IMR-90 (cell line): ENCODE data around the gene HSD17B14. TPM values are rescaled to one million over a fixed set of nuclear protein-coding genes. Genes with fewer than 3 reads are reported as not detected.

Experiments used
- ATAC-seq: fragments of 200-7000 bp; cut with Tn5 transposase; 2 replicates; pipeline ENCODE4 v1.9.1; 2020; ENCODE audit warnings: low read depth, mild to moderate bottlenecking, moderate library complexity
- BruUV-seq: library from RNA; stranded (reverse); fragments of 400-500 nt; replicated peaks from 2 replicates; lab custom pipeline; 2021; lab: Mats Ljungman, UMichigan
- CTCF ChIA-PET: fragments of 300-600 bp; formaldehyde crosslinking; extraction: SDS; loops from one replicate; lab custom pipeline; 2021; ENCODE audit warnings: antibody characterized with exemption; lab: Yijun Ruan, JAX
- POLR2A ChIA-PET: fragments of 300-600 bp; sonication (Branson Sonifier 250); formaldehyde crosslinking; loops from one replicate; lab custom pipeline; 2022; ENCODE audit warnings: antibody characterized with exemption; ENCODE audit not compliant: unreplicated experiment; lab: Charles Lee
- DNase-seq: peaks from one replicate; pipeline ENCODE4 v3.0.0; 2013
- H2AFZ ChIP-seq: replicated peaks from 2 replicates; pipeline ENCODE3; 2013; ENCODE audit warnings: low read length, mild to moderate bottlenecking; ENCODE audit not compliant: poor library complexity
- H2AK5ac ChIP-seq: 2 replicates; pipeline ENCODE4 v1.6.1; 2013; ENCODE audit warnings: low read depth, low read length, inconsistent platforms
- H2AK9ac ChIP-seq: replicated peaks from 2 replicates; pipeline ENCODE3; 2013; ENCODE audit warnings: mild to moderate bottlenecking, low read depth, low read length, moderate library complexity; ENCODE audit not compliant: poor library complexity
- H2BK120ac ChIP-seq: 2 replicates; pipeline ENCODE4 v1.6.1; 2013; ENCODE audit warnings: low read depth, low read length, inconsistent platforms
- H2BK15ac ChIP-seq: 3 replicates; pipeline ENCODE4 v1.6.1; 2013; ENCODE audit warnings: low read depth, low read length, inconsistent platforms
- H2BK20ac ChIP-seq: 2 replicates; pipeline ENCODE4 v1.6.1; 2013; ENCODE audit warnings: low read depth, mild to moderate bottlenecking, inconsistent platforms, low read length, moderate library complexity
- H2BK5ac ChIP-seq: 2 replicates; pipeline ENCODE4 v1.6.1; 2013; ENCODE audit warnings: mild to moderate bottlenecking, low read depth, low read length, inconsistent platforms; ENCODE audit not compliant: poor library complexity, severe bottlenecking
- H3K14ac ChIP-seq: replicated peaks from 2 replicates; pipeline ENCODE4 v1.6.1; 2013; ENCODE audit warnings: low read depth, low read length, inconsistent platforms
- H3K18ac ChIP-seq: 2 replicates; pipeline ENCODE4 v1.6.1; 2013; ENCODE audit warnings: low read depth, low read length, control low read depth
- H3K23ac ChIP-seq: 2 replicates; pipeline ENCODE4 v1.6.1; 2013; ENCODE audit warnings: low read depth, low read length, inconsistent platforms
- H3K27ac ChIP-seq: 2 replicates; pipeline ENCODE4 v1.5.1; 2013; ENCODE audit warnings: mild to moderate bottlenecking, control low read depth, low read length; ENCODE audit not compliant: insufficient read depth
- H3K27me3 ChIP-seq: 2 replicates; pipeline ENCODE4 v1.6.1; 2013; ENCODE audit warnings: low read length; ENCODE audit not compliant: control insufficient read depth, insufficient read depth
- H3K36me3 ChIP-seq: 2 replicates; pipeline ENCODE4 v1.6.1; 2013; ENCODE audit warnings: low read length, mixed read lengths; ENCODE audit not compliant: control insufficient read depth, insufficient read depth
- H3K4ac ChIP-seq: 2 replicates; pipeline ENCODE4 v1.6.1; 2013; ENCODE audit warnings: low read depth, low read length, inconsistent platforms
- H3K4me1 ChIP-seq: 2 replicates; pipeline ENCODE4 v1.6.1; 2013; ENCODE audit warnings: low read length, mixed read lengths; ENCODE audit not compliant: control insufficient read depth, insufficient read depth
- H3K4me2 ChIP-seq: 2 replicates; pipeline ENCODE4 v1.6.1; 2013; ENCODE audit warnings: low read depth, mild to moderate bottlenecking, control low read depth, low read length, moderate library complexity
- H3K4me3 ChIP-seq: 2 replicates; pipeline ENCODE4 v1.5.1; 2013; ENCODE audit warnings: low read depth, mild to moderate bottlenecking, control low read depth, low read length, moderate library complexity; ENCODE audit not compliant: insufficient read depth
- H3K56ac ChIP-seq: 2 replicates; pipeline ENCODE4 v1.6.1; 2013; ENCODE audit warnings: low read length, inconsistent platforms; ENCODE audit not compliant: insufficient read depth; ENCODE audit errors: extremely low read depth
- H3K79me1 ChIP-seq, 2 experiments: 2 replicates each; pipeline ENCODE4 v1.6.1; 2013; ENCODE audit warnings: low read length in 2 of 2, inconsistent platforms in 1 of 2, low read depth in 1 of 2
- H3K9ac ChIP-seq: 2 replicates; pipeline ENCODE4 v1.6.1; 2013; ENCODE audit warnings: low read depth, low read length, control low read depth
- H3K9me1 ChIP-seq: 2 replicates; pipeline ENCODE4 v1.6.1; 2013; ENCODE audit warnings: low read length, inconsistent platforms; ENCODE audit not compliant: insufficient read depth
- H3K9me3 ChIP-seq: 2 replicates; pipeline ENCODE4 v1.6.1; 2013; ENCODE audit warnings: low read length; ENCODE audit not compliant: control insufficient read depth, insufficient read depth
- H4K20me1 ChIP-seq: 2 replicates; pipeline ENCODE4 v1.6.1; 2013; ENCODE audit warnings: low read length, inconsistent platforms; ENCODE audit not compliant: insufficient read depth
- H4K5ac ChIP-seq: 2 replicates; pipeline ENCODE4 v1.6.1; 2013; ENCODE audit warnings: mild to moderate bottlenecking, low read depth, low read length, control low read depth
- H4K8ac ChIP-seq, 2 experiments: 2 replicates each; pipeline ENCODE4 v1.6.1; 2013; ENCODE audit warnings: low read depth in 2 of 2, low read length in 2 of 2, control low read depth in 1 of 2, inconsistent platforms in 1 of 2
- H4K91ac ChIP-seq: 2 replicates; pipeline ENCODE4 v1.6.1; 2013; ENCODE audit warnings: low read depth, low read length, inconsistent platforms; ENCODE audit not compliant: insufficient read depth
- CEBPB ChIP-seq: IDR thresholded peaks from 2 replicates; pipeline ENCODE4 v1.6.1; 2012; ENCODE audit warnings: low read depth, low read length, improper control_type of control experiment
- CHD1 ChIP-seq: IDR thresholded peaks from 2 replicates; pipeline ENCODE4 v1.6.1; 2012; ENCODE audit warnings: low read depth, low read length, improper control_type of control experiment
- CTCF ChIP-seq: conservative IDR thresholded peaks from 2 replicates; pipeline ENCODE4 v1.5.1; 2012; ENCODE audit warnings: mild to moderate bottlenecking, low read depth, low read length, improper control_type of control experiment
- FOS ChIP-seq: fragments of 150-350 bp; IDR thresholded peaks from 2 replicates; pipeline ENCODE4 v1.6.1; 2016; ENCODE audit warnings: low read depth, low read length
- MAFK ChIP-seq: IDR thresholded peaks from 2 replicates; pipeline ENCODE4 v1.6.1; 2012; ENCODE audit warnings: low read depth, low read length, improper control_type of control experiment
- MAZ ChIP-seq: IDR thresholded peaks from 2 replicates; pipeline ENCODE4 v1.6.1; 2012; ENCODE audit warnings: low read depth, mild to moderate bottlenecking, low read length, improper control_type of control experiment, moderate library complexity, borderline replicate concordance
- MXI1 ChIP-seq: IDR thresholded peaks from 2 replicates; pipeline ENCODE4 v1.6.1; 2012; ENCODE audit warnings: low read depth, mild to moderate bottlenecking, low read length, moderate library complexity, borderline replicate concordance
- NFE2L2 ChIP-seq: fragments of 150-350 bp; IDR thresholded peaks from 2 replicates; pipeline ENCODE4 v1.6.1; 2016; ENCODE audit warnings: low read depth, mild to moderate bottlenecking, low read length
- POLR2A ChIP-seq: IDR thresholded peaks from 2 replicates; pipeline ENCODE4 v1.6.1; 2012; ENCODE audit warnings: mild to moderate bottlenecking, low read depth, low read length
- RAD21 ChIP-seq: IDR thresholded peaks from 2 replicates; pipeline ENCODE4 v1.6.1; 2012; ENCODE audit warnings: low read length, improper control_type of control experiment
- RCOR1 ChIP-seq: IDR thresholded peaks from 2 replicates; pipeline ENCODE4 v1.6.1; 2012; ENCODE audit warnings: mild to moderate bottlenecking, low read length, improper control_type of control experiment; ENCODE audit not compliant: insufficient replicate concordance
- RFX5 ChIP-seq: IDR thresholded peaks from 2 replicates; pipeline ENCODE4 v1.8.0; 2012; ENCODE audit warnings: low read depth, mild to moderate bottlenecking, low read length, moderate library complexity
- SMC3 ChIP-seq: fragments of 150-350 bp; IDR thresholded peaks from 2 replicates; pipeline ENCODE4 v1.6.1; 2016; ENCODE audit warnings: low read depth, mild to moderate bottlenecking, antibody characterized with exemption, low read length, moderate library complexity
- USF2 ChIP-seq: fragments of 150-350 bp; IDR thresholded peaks from 2 replicates; pipeline ENCODE4 v1.6.1; 2017; ENCODE audit warnings: mild to moderate bottlenecking, antibody characterized with exemption, low read length, low read depth
- WGBS, 2 experiments: methylation state at CpG; one replicate each; pipeline versions ENCODE4 v1.1.5 to v1.1.7; 2013; ENCODE audit warnings: missing lambda C conversion rate in 2 of 2; ENCODE audit not compliant: insufficient read length in 1 of 2; ENCODE audit errors: extremely low coverage in 2 of 2; 5-methylcytosine and 5-hydroxymethylcytosine counted together
- dilution Hi-C: fragments of 300-500 bp; cut with HindIII; formaldehyde crosslinking; loops from one replicate; pipeline ENCODE4 v1.14.3; 2018; ENCODE audit warnings: low sequenced_read_pairs; ENCODE audit not compliant: unreplicated experiment
- in situ Hi-C: fragments of 300-500 bp; cut with MboI; formaldehyde crosslinking; loops from 3 replicates; pipeline ENCODE4 v1.14.3; 2019; ENCODE audit warnings: low sequenced_read_pairs, inconsistent platforms, mixed read lengths
- intact Hi-C: fragments of 100-400 bp; cut with micrococcal nuclease; formaldehyde crosslinking; loops from 2 replicates; pipeline ENCODE4 v1.10.0; 2022
- polyA plus RNA-seq, 3 experiments: library from polyadenylated mRNA; depleted of rRNA; stranded (reverse); fragments of >200 nt; gene quantifications; 2 replicates each; pipeline ENCODE4 v1.2.3, GENCODE V29; 2012; ENCODE audit warnings: low replicate concordance in 1 of 3
- total RNA-seq: library from RNA; depleted of rRNA; stranded (reverse); fragments of >200 nt; gene quantifications from 2 replicates; pipeline ENCODE4 v1.2.3, GENCODE V29; 2012
- TF ChIP-seq, protein P1 (sequence below): fragments of 150-350 bp; IDR thresholded peaks from 2 replicates; pipeline ENCODE4 v1.6.1; 2016; ENCODE audit warnings: low read depth, mild to moderate bottlenecking, low read length, moderate library complexity, borderline replicate concordance

The HSD17B14 gene
- total and polyA plus RNA-seq, 2 of the 4 experiments (the other 2 are of a cell fraction): 0.54 to 4.5 TPM

GRCh38 chr19:48872884-48873475, 36.7 kb upstream of the HSD17B14 start:
- H2BK120ac ChIP-seq: peak overlapping the region; percentile 88
- intact Hi-C loops: no loop called here
- peak; percentile 94 for DNase-seq
- peak overlapping the region; percentile 99 for H3K23ac ChIP-seq
- H4K20me1 ChIP-seq: peaks cover 56% of the 10 kb centered on the region
- peak overlapping the region; percentile 59 for H4K5ac ChIP-seq
- peak overlapping the region; percentile 18 to 91; a peak in 3 of 4 replicates for H4K8ac ChIP-seq
- H3K27ac ChIP-seq: peak overlapping the region; percentile 92
- no peaks in the 10 kb centered on the region; the same call in 1 of the 2 replicates for H3K9me1 ChIP-seq
- ChIA-PET CTCF (no interaction called here), POLR2A (interaction anchor here (0.6 to 1.0 kb wide), 4 partner anchors 8 to 312 kb away, joined by 3 to 6 read pairs (median 4); no protein-coding TSS in a partner anchor)
- H3K4me2 ChIP-seq: peak overlapping the region; percentile 99
- peaks cover 11% of the 10 kb centered on the region for H3K4me1 ChIP-seq
- H2BK20ac ChIP-seq: peak overlapping the region; percentile 60
- H2AFZ ChIP-seq: no peak overlapping the region
- H3K9ac ChIP-seq: peak overlapping the region; percentile 95
- peak overlapping the region; percentile 53; the same call in 1 of the 3 replicates for H2BK15ac ChIP-seq
- H3K4me3 ChIP-seq: peak overlapping the region; percentile 71
- peaks cover 36% of the 10 kb centered on the region for H3K36me3 ChIP-seq
- peak; percentile 28 for ATAC-seq
- peak overlapping the region; percentile 98 for H3K56ac ChIP-seq
- peak overlapping the region; percentile 94 for H2BK5ac ChIP-seq
- 0% methylated on average over 4 of the region's 14 CpGs; no CpG with 5 or more reads in 1 of the 2 experiments for WGBS, 2 experiments
- no peaks in the 10 kb centered on the region for H3K9me3 ChIP-seq
- no peaks in the 10 kb centered on the region for H3K27me3 ChIP-seq
- peak overlapping the region; percentile 100 for H2AK9ac ChIP-seq
- H3K18ac ChIP-seq: peak overlapping the region; percentile 70
- H3K14ac ChIP-seq: peak overlapping the region; percentile 100
- peak overlapping the region; percentile 97 for H2AK5ac ChIP-seq
- dilution Hi-C loops: no loop called here
- in situ Hi-C loops: no loop called here
- H3K79me1 ChIP-seq: peaks cover 0 to 63% of the 10 kb centered on the region in 2 experiments
- H4K91ac ChIP-seq: peak overlapping the region; percentile 97
- peak overlapping the region; percentile 99 for H3K4ac ChIP-seq
- BruUV-seq: no TSS peak
- TF ChIP-seq CEBPB: no peak
- TF ChIP-seq MAZ: no peak
- no peak for TF ChIP-seq MAFK
- TF ChIP-seq NFE2L2: no peak
- TF ChIP-seq, protein P1, sequence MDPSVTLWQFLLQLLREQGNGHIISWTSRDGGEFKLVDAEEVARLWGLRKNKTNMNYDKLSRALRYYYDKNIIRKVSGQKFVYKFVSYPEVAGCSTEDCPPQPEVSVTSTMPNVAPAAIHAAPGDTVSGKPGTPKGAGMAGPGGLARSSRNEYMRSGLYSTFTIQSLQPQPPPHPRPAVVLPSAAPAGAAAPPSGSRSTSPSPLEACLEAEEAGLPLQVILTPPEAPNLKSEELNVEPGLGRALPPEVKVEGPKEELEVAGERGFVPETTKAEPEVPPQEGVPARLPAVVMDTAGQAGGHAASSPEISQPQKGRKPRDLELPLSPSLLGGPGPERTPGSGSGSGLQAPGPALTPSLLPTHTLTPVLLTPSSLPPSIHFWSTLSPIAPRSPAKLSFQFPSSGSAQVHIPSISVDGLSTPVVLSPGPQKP: no peak
- TF ChIP-seq CHD1: no peak; the same call in 1 of the 2 replicates
- TF ChIP-seq FOS: peak; percentile 82
- TF ChIP-seq SMC3: no peak
- no peak for TF ChIP-seq CTCF
- no peak for TF ChIP-seq RFX5
- TF ChIP-seq RAD21: no peak
- no peak for TF ChIP-seq USF2
- peak; percentile 53; the same call in 1 of the 2 replicates for TF ChIP-seq POLR2A
- TF ChIP-seq MXI1: peak; percentile 86
- no peak for TF ChIP-seq RCOR1
